Kidney capillary endothelial cell (primary cell): Measurements from ENCODE around the gene EIF4EBP3.

Experiments used
- DNase-seq: peaks from one replicate; pipeline ENCODE4 v3.0.0-alpha.2; 2018; ENCODE audit warnings: low spot score

Gene EIF4EBP3

GRCh38 chr5:140547508-140548299 is at the start of gene EIF4EBP3:
Gene EIF4EBP3, plus strand, starts transcription at chr5:140547662. Its CDS starts 76 bp downstream, at chr5:140547738.
- peak; percentile 92 for DNase-seq

GRCh38 chr5:140497897-140498296 is 49.6 kb upstream of the EIF4EBP3 start:
- DNase-seq, result no peak

DNA sequence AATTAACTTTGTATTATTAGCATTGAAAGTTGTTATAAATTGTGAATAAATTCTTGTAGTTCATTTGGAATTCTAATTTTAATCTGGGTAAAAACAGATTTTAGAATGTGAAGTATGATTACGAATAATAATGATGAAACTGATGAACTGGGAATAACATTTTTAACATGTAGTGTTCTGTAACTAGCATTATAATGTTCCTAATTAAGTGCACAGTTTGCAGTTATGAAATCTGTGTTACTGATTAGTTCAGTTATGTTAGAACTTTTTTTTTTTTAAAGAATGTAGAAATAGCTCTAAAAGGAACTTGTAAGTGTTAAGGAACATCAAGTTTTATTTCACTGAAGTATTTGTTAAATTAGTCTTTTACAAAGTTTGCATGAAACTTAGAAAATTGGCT is 48.9 kb upstream of the EIF4EBP3 start:
- DNase-seq, result no peak

DNA sequence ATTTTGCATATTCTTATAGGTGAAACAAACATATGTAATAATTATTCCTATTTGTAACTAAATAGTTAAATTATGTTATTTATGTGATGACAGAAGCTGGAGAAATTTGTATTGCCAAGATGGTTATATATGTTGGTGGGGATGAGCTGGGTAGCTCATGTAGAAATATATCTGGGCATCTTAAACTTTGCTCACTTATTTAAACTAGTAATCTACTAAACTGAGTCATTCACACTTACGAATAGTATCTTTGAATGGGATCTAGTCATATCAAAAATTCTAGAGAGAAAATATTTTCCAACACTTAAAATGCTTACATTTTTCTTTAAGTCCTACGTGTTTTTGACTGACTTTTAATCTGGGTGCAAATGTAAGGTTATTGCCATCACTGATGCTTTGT is 44.6 kb upstream of the EIF4EBP3 start:
- DNase-seq, result no peak

DNA sequence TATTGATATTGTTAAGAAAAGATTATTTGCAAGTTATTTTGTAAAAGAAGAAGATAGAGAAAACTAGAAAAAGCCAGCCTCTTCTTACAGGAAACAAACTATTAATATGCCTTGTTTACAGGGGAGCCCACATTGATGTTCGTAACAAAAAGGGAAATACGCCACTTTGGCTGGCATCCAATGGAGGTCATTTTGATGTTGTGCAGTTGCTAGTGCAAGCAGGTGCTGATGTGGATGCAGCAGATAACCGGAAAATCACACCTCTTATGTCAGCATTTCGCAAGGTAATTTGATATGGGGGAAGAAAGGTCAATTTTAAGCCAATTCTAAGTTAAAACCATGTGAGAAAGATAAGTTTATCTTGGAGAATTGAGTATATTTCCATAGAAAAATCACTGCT is 37.6 kb upstream of the EIF4EBP3 start:
- no peak for DNase-seq

DNA sequence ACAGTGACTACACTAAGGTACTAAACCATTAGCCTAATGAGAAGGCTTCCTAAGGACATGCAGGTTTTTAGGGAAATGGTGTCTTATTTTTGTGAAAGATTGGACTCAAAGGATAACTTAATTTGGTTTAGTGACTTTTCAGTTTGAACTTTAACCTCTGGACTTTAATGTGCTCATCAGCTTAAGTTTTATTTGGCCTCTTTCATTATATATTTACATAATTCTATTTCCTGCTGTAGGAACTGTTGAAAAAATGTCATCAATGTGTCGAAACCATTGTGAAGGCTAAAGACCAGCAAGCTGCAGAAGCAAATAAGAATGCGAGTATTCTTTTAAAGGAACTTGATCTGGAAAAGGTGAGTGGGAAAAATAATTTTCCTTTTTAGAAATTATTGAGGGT is 34.3 kb upstream of the EIF4EBP3 start:
- DNase-seq, result no peak

DNA sequence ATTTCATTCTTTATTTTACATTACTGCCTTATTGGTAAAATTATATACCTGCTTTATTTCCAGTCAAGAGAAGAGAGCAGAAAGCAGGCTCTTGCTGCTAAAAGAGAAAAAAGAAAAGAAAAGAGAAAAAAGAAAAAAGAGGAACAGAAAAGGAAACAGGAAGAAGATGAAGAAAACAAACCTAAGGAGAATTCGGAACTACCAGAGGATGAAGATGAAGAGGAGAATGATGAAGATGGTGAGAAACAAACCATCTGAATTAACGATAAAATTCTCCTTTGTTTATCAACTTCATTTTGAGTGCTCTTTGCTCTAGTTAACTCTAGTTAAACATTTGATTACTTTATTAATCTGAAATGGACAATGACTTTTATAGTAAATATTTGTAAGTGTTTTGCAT is 23.5 kb upstream of the EIF4EBP3 start:
- no peak for DNase-seq

GRCh38 chr5:140540227-140540626 is 7.2 kb upstream of the EIF4EBP3 start:
- DNase-seq, result no peak

- DNase-seq, result no peak
Measured at GRCh38 chr5:140542972-140543371, 4.5 kb upstream of the EIF4EBP3 start.

DNA sequence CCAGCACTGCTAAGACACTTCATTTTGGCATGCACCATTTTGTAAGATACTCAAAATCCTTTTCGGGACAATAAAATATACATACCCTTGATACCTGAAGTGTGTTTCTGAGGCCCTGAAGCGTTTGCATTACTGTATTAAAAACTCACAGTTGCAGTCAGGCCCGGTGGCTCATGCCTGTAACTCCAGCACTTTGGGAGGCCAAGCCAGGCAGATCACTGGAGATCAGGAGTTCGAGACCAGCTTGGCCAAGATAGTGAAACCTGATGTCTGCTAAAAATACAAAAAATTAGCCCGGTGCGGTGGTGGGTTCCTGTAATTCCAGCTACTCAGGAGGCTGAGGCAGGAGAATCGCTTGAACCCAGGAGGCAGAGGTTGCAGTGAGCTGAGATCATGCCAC is 2.5 kb upstream of the EIF4EBP3 start:
- DNase-seq, result no peak

GRCh38 chr5:140545606-140546005 is 1.9 kb upstream of the EIF4EBP3 start:
- no peak for DNase-seq

DNA sequence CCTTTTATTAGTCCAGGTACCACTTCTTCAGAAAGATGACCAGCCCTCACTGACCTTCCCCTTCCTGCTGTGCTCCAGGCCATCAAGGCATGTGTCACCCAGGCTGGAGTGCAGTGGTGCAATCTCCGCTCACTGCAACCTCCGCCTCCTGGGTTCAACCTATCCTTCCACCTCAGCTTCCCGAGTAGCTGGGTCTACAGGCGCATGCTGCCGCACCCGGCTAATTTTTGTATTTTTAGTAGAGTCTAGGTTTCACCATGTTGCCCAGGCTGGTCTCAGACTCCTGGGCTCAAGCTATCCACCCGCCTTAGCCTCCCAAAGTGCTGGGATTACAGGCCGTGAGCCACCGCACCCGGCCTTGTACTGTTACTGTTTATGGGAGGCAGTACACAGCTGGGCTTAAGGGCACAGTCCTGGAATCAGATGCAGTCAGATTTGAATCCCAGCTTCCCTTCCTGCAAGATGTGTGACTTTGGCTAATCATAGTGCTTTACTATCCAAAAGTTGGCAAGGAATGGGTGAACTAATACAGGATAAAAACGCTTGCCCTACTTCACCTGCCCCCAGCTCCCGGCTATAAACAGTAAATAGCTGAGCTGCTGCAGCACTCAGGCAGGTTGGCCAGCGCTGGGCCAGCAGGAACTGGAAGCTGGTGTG is 483 bp upstream of the EIF4EBP3 start:
- no peak for DNase-seq

DNA sequence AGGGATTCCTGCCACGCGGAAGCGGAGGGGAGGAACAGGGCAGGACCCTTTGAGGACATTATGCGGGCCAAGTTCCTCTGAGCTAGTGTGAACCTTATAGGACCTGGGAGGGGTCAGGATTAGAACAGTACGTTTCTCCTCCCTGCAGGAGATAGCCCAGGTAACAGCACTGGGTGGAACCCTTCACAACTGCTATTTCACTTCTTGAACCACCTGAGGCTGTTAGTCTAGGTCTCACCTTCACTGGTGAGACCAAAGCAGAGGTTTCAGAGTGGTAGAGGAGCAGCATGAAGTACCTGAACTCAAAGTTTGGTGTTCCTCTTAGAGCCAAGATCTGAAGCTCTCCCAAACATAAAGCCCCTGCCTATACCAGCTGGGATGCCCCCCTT is 832 bp downstream of the EIF4EBP3 start:
- no peak for DNase-seq

DNA sequence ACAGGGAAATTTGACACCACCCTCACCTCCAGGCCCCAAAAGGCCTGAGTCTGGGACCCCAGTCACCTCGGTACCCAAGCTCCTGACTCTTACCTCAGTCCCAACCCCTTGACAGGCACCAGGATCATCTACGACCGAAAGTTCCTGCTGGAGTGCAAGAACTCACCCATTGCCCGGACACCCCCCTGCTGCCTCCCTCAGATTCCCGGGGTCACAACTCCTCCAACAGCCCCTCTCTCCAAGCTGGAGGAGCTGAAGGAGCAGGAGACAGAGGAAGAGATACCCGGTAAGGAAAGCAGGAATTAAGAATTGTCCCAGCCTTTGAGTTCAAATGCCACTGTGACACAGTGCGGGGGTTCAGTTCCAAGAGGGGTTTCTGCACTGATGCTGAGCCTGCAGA is 1.3 kb downstream of the EIF4EBP3 start:
- no peak for DNase-seq

DNA sequence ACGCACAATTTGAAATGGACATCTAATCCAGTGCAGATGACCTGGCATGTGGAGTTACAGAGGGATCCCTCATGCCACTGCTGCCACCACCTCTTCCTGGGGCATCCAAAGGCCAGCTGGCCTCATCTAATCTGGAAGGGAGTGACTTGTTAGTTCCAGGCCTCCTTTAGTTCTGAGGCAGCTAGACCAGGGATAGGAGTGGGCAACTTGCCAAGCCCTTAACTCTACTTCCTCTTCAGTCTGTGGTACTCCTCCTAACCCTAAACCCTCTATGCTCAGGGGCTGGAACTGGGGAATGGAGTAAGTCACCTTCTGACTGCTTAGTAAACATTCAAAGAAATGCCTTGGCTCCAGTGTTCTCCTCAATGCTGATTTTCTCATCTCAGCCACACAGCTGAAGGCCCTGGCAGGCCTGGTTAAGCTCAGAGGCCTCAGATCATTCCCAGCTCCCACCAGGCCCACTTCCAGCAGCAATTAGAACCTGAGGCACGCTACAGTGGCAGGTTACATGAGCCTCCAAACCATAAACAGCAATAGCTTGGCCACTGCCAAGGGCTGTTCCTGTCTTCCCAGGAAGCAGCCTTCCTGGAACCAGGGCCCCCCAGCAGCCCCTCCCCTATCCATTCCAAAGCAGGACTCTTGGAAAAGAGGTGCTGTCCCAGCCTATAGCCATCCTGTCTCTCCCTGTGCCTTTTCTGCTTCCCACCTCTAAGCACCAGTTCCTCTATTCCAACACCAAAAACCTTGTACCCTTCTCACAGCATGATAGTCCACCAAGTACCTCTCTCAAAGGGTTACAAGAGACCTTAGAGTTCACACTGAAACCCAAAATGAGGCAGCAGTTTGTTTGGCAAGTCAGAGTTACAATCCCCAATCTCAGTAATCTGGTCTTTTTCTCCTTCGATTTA is 2.0 kb downstream of the EIF4EBP3 start:
- DNase-seq, result no peak

DNA sequence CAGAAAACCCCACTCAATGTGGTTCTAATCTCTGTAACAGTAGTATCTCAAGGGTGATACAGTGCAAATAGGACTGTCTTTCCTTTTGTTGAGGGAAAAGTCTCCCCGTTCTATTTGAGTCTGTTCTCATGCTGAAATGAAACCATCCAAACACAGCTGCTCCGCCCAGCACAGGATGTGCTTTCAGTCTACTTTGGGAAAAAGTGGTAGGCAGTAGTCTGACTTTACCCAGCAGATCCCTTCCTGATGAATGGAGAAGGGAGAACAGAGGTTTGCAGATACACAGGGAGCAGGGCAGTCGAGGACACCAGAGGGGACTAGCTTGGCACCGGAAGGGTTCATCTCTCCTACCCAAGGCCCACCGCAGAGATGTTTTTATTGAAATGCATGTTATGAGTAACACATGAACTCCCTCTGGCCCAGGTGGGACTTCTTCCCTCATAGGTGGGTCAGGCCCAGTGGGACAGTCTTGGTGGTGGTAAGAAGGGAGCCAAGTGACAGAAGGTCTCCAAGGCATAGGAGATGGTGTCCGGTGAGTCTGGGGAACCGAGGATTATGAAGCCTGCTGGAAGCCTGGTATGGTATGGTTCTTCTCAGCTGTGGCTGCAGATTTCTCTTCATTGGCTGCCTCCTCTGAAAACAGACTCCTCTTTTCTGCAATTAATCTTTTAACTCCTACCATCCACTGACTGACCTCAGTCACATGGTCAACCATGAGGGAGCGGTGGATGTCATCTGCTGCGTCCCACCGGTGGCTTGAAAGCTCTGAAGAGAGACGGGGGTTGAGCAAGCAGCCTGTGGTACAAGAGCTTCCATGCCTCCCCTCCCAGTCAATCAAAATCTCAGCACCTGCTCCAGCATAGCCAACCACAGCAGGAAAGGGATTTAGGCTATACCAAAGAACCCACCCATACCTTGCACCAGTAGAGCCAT is 3.0 kb downstream of the EIF4EBP3 start:
- no peak for DNase-seq

DNA sequence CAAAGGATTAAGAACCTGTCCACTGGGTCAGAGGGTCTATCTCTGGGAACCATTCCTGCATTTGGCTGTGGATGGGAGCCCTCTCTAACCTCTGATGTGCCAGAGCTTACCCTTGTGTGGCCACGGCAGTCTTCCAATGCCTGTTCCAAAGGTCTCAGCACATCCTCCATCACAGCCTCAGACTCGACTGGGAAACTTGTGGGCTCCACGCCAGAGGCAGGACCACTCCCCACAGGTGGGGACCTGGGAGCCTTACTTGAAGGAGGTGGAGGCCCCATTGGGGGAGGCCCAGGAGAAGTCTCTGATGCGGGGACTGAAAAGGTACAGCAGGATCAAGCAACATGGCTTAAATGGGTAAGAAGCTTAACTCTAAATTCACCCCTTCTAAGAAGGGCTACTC is 4.4 kb downstream of the EIF4EBP3 start:
- DNase-seq, result no peak

DNA sequence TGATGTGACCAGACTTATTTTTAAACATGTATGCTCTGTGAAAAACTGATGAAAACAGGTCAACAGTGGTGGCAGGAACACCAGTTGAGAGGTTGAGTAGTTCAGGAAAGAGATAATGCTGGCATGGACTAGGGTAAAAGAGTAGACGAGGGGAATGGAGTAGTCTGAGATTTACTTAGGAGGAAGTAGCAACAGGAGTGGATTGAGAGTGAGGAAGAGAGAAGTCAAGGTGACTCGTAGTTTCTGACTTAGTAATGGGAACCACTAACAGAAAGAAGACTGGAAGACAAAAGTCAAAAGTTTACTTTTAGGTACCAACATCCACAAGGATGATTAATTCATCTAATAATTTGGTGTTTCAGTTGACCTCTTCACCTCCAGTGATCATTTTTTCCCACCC is 6.2 kb downstream of the EIF4EBP3 start:
- no peak for DNase-seq

DNA sequence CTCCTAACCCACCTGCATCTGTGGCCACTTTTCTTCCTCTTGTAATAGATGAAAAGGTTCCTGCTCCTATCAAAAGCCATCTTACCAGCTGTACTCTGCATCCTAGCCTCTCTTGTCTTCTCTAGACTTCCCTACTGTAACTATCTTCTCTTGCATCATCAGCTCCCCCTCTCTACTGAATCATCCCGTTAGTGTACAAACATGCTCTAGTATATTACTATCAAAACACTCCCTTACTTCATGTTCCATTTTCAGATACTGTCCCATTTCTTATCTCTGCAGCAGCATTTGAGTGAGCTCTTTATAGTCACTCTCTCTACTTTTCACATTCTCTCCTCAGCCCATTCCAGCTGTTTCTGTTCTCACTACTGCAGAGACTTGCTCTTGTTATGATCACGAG is 7.0 kb downstream of the EIF4EBP3 start:
- no peak for DNase-seq

DNA sequence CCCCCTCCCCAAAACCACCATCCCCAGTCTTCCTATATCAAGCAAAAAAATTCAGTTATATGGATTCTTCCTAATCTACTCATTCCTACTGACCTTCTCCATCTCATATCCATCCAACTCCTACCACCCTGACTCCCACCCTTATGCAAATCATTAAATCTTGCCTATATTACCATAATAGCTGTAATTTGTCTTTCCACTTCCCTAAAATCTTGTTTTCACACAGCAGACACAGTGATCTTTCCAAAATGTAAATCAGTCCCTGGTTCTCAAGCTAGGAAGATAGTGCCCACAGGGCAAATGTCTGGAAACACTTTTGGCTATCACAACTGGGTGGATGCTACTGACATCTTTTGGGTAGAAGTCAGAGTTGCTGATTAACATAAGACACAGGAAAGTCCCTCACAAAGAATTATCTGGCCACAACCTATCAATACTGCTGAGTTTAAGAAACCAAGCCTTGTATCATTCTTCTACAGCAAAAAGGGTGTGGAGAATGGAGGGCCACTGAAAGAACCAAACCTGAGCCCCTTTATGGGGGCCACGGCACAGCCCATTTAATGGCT is 8.4 kb downstream of the EIF4EBP3 start:
- DNase-seq, result no peak

GRCh38 chr5:140556438-140556837 is 9.0 kb downstream of the EIF4EBP3 start:
- DNase-seq, result no peak
